ENCODE data around the gene ZNF276. TPM values are rescaled to one million over a fixed set of nuclear protein-coding genes. Genes with fewer than 3 reads are reported as not detected.
"Not testable (repeated sequence)": the region's sequence is repeated elsewhere in the genome, so short reads cannot be mapped to it uniquely, and the experiment has no call there.

ZNF276 gene
- total RNA-seq, 1 donor from 2014 or later = 16.2 TPM

- DNase-seq (ENCODE audit: low spot score) = peak; percentile 91
- TF ChIP-seq CTCF (IDR thresholded peaks at IDR 0.05) = no peak
- no peak overlapping the region for H3K27ac Mint-ChIP-seq (ENCODE audit: unreplicated experiment)
- no peaks in the 10 kb centered on the region for H3K9me3 Mint-ChIP-seq (ENCODE audit: low read depth)
- H3K27me3 Mint-ChIP-seq (ENCODE audit: low read depth) = no peaks in the 10 kb centered on the region
- peaks cover 5% of the 10 kb centered on the region for H3K36me3 Mint-ChIP-seq (ENCODE audit: low read depth)
- peaks cover 5% of the 10 kb centered on the region for H3K4me1 Mint-ChIP-seq (ENCODE audit: low read depth)
- no peak overlapping the region for H3K4me3 Mint-ChIP-seq (ENCODE audit: unreplicated experiment)
Observed at GRCh38 chr16:89695086-89695874, 26.1 kb upstream of the ZNF276 start.

GRCh38 chr16:89695875-89696669 lies 25.3 kb upstream of the ZNF276 start:
- Mint-ChIP-seq H3K4me3 (ENCODE audit: unreplicated experiment) (no peak overlapping the region), H3K4me1 (ENCODE audit: low read depth) (peaks cover 5% of the 10 kb centered on the region), H3K27ac (ENCODE audit: unreplicated experiment) (no peak overlapping the region)

GRCh38 chr16:89696670-89697128 lies 24.6 kb upstream of the ZNF276 start:
- Mint-ChIP-seq H3K27me3 (ENCODE audit: low read depth) (no peaks in the 10 kb centered on the region), H3K36me3 (ENCODE audit: low read depth) (peaks cover 4% of the 10 kb centered on the region), H3K27ac (ENCODE audit: unreplicated experiment) (no peak overlapping the region), H3K4me3 (ENCODE audit: unreplicated experiment) (no peak overlapping the region), H3K9me3 (ENCODE audit: low read depth) (no peaks in the 10 kb centered on the region), H3K4me1 (ENCODE audit: low read depth) (peaks cover 5% of the 10 kb centered on the region)
- no peak for TF ChIP-seq CTCF (IDR thresholded peaks at IDR 0.05)
- DNase-seq (ENCODE audit: low spot score) = peak; percentile 87

More at GRCh38 chr16:89695875-89696669, 25.3 kb upstream of the ZNF276 start:
- DNase-seq (ENCODE audit: low spot score) = peak; percentile 85
- Mint-ChIP-seq H3K36me3 (ENCODE audit: low read depth) (peaks cover 4% of the 10 kb centered on the region), H3K27me3 (ENCODE audit: low read depth) (no peaks in the 10 kb centered on the region), H3K9me3 (ENCODE audit: low read depth) (no peaks in the 10 kb centered on the region)
- TF ChIP-seq CTCF (IDR thresholded peaks at IDR 0.05) = no peak

- DNase-seq (ENCODE audit: low spot score) = no peak
- H3K27me3 Mint-ChIP-seq (ENCODE audit: low read depth) = no peaks in the 10 kb centered on the region
- TF ChIP-seq CTCF (IDR thresholded peaks at IDR 0.05) = no peak
Observed at GRCh38 chr16:89697161-89697615, 24.1 kb upstream of the ZNF276 start.

GRCh38 chr16:89697616-89698331 lies 23.6 kb upstream of the ZNF276 start:
- H3K36me3 Mint-ChIP-seq (ENCODE audit: low read depth) = peaks cover 4% of the 10 kb centered on the region
- H3K27ac Mint-ChIP-seq (ENCODE audit: unreplicated experiment) = no peak overlapping the region

More at GRCh38 chr16:89697161-89697615, 24.1 kb upstream of the ZNF276 start:
- Mint-ChIP-seq H3K4me3 (ENCODE audit: unreplicated experiment) (no peak overlapping the region), H3K27ac (ENCODE audit: unreplicated experiment) (no peak overlapping the region), H3K4me1 (ENCODE audit: low read depth) (peaks cover 5% of the 10 kb centered on the region), H3K36me3 (ENCODE audit: low read depth) (peaks cover 4% of the 10 kb centered on the region), H3K9me3 (ENCODE audit: low read depth) (no peaks in the 10 kb centered on the region)

GRCh38 chr16:89698717-89699116 lies 22.6 kb upstream of the ZNF276 start:
- H3K27ac Mint-ChIP-seq (ENCODE audit: unreplicated experiment); H3K4me1 Mint-ChIP-seq (ENCODE audit: low read depth); H3K9me3 Mint-ChIP-seq (ENCODE audit: low read depth); H3K4me3 Mint-ChIP-seq (ENCODE audit: unreplicated experiment); DNase-seq (ENCODE audit: low spot score); H3K36me3 Mint-ChIP-seq (ENCODE audit: low read depth); H3K27me3 Mint-ChIP-seq (ENCODE audit: low read depth): not testable (repeated sequence)

More at GRCh38 chr16:89697616-89698331, 23.6 kb upstream of the ZNF276 start:
- Mint-ChIP-seq H3K4me1 (ENCODE audit: low read depth) (peaks cover 5% of the 10 kb centered on the region), H3K9me3 (ENCODE audit: low read depth) (no peaks in the 10 kb centered on the region), H3K27me3 (ENCODE audit: low read depth) (no peaks in the 10 kb centered on the region), H3K4me3 (ENCODE audit: unreplicated experiment) (no peak overlapping the region)
- no peak for DNase-seq (ENCODE audit: low spot score)
- TF ChIP-seq CTCF (IDR thresholded peaks at IDR 0.05) = no peak

GRCh38 chr16:89699629-89700099 lies 21.7 kb upstream of the ZNF276 start:
- H3K4me1 Mint-ChIP-seq (ENCODE audit: low read depth); H3K9me3 Mint-ChIP-seq (ENCODE audit: low read depth); H3K36me3 Mint-ChIP-seq (ENCODE audit: low read depth); H3K27me3 Mint-ChIP-seq (ENCODE audit: low read depth); DNase-seq (ENCODE audit: low spot score): not testable (repeated sequence)
- Mint-ChIP-seq H3K4me3 (ENCODE audit: unreplicated experiment) (peak overlapping the region; percentile 69), H3K27ac (ENCODE audit: unreplicated experiment) (peak overlapping the region; percentile 87)

Data from chondrocyte (in vitro differentiated cells).